Panc1 (cell line): ENCODE measurements around the gene KRT5. TPM values are rescaled to one million over a fixed set of nuclear protein-coding genes. Genes with fewer than 3 reads are reported as not detected.
"Not testable (repeated sequence)": the region's sequence is repeated elsewhere in the genome, so short reads cannot be mapped to it uniquely, and the experiment has no call there.

Experiments used
- ATAC-seq: fragments of 200-7000 bp; cut with Tn5 transposase; 2 replicates; pipeline ENCODE4 v1.9.1; 2020; ENCODE audit warnings: mild to moderate bottlenecking, moderate library complexity
- BruUV-seq: library from RNA; stranded (reverse); fragments of 400-500 nt; replicated peaks from 2 replicates; lab custom pipeline; 2021; lab: Mats Ljungman, UMichigan
- CTCF ChIA-PET: fragments of 300-600 bp; sonication (Branson Sonifier 250); formaldehyde crosslinking; loops from one replicate; lab custom pipeline; 2022; ENCODE audit warnings: antibody characterized with exemption; lab: Charles Lee
- POLR2A ChIA-PET: fragments of 300-600 bp; sonication (Branson Sonifier 250); formaldehyde crosslinking; loops from one replicate; lab custom pipeline; 2022; ENCODE audit warnings: antibody characterized with exemption; lab: Charles Lee
- DNase-seq: peaks from one replicate; pipeline ENCODE4 v3.0.0-alpha.2; 2010; ENCODE audit warnings: low read depth, low spot score
- H3K27ac ChIP-seq: 2 replicates; pipeline ENCODE4 v1.5.1; 2011; ENCODE audit warnings: mild to moderate bottlenecking, low read length, inconsistent platforms
- H3K27me3 ChIP-seq: fragments of 200-500 bp; sonication (Bioruptor generic); 2 replicates; pipeline ENCODE4 v1.6.0; 2014; ENCODE audit warnings: low read length, inconsistent platforms; ENCODE audit not compliant: control insufficient read depth, insufficient read depth
- H3K36me3 ChIP-seq: fragments of 200-500 bp; sonication (Bioruptor generic); 2 replicates; pipeline ENCODE4 v1.5.1; 2014; ENCODE audit warnings: inconsistent platforms, mild to moderate bottlenecking, low read length, moderate library complexity; ENCODE audit not compliant: control insufficient read depth, insufficient read depth
- H3K4me1 ChIP-seq: 2 replicates; pipeline ENCODE4 v1.5.1; 2011; ENCODE audit warnings: inconsistent platforms, mild to moderate bottlenecking, low read length, moderate library complexity; ENCODE audit not compliant: control insufficient read depth, insufficient read depth
- H3K4me3 ChIP-seq, 2 experiments: 2 replicates each; pipeline ENCODE4 v1.5.1; 2011 to 2012; ENCODE audit warnings: low read depth in 2 of 2, low read length in 2 of 2, mild to moderate bottlenecking in 2 of 2, inconsistent platforms in 1 of 2, moderate library complexity in 1 of 2
- H3K9me3 ChIP-seq: fragments of 200-500 bp; sonication (Bioruptor generic); 2 replicates; pipeline ENCODE4 v1.5.1; 2014; ENCODE audit warnings: low read depth, mild to moderate bottlenecking, inconsistent platforms, low read length, moderate library complexity; ENCODE audit not compliant: control insufficient read depth, insufficient read depth
- POLR2AphosphoS5 ChIP-seq: IDR thresholded peaks from 2 replicates; pipeline ENCODE4 v1.6.1; 2012; ENCODE audit warnings: mild to moderate bottlenecking, low read depth, low read length, moderate library complexity
- SIN3A ChIP-seq: IDR thresholded peaks from 2 replicates; pipeline ENCODE4 v1.6.1; 2012; ENCODE audit warnings: low read depth, mild to moderate bottlenecking, low read length, moderate library complexity, borderline replicate concordance; ENCODE audit not compliant: insufficient read depth
- TCF7L2 ChIP-seq: IDR thresholded peaks from 2 replicates; pipeline ENCODE4 v1.6.1; 2011; ENCODE audit warnings: mild to moderate bottlenecking, low read depth, low read length, inconsistent platforms
- in situ Hi-C: cut with HindIII; loops from 2 replicates; pipeline ENCODE4 v1.10.0; 2016; ENCODE audit warnings: low sequenced_read_pairs, low pct_unique_long_range_greater_than_20kb
- intact Hi-C: fragments of 100-400 bp; cut with micrococcal nuclease; formaldehyde crosslinking; loops from one replicate; pipeline ENCODE4 v1.10.0; 2022; ENCODE audit not compliant: unreplicated experiment
- total RNA-seq: library from RNA; stranded (reverse); gene quantifications from one replicate; pipeline ENCODE4 v1.2.1, GENCODE V29; 2021; ENCODE audit not compliant: unreplicated experiment
- TF ChIP-seq, protein P1 (sequence below): fragments of 450-650 bp; IDR thresholded peaks from 2 replicates; pipeline ENCODE4 v1.5.1; 2017; ENCODE audit warnings: mild to moderate bottlenecking
- TF ChIP-seq, protein P2 (sequence below), 2 experiments: IDR thresholded peaks; 2 replicates each; pipeline ENCODE4 v1.6.1; 2011 to 2012; ENCODE audit warnings: low read depth in 2 of 2, control low read depth in 1 of 2, low read length in 1 of 2, mild to moderate bottlenecking in 1 of 2, moderate library complexity in 1 of 2; ENCODE audit not compliant: insufficient read depth in 1 of 2

The KRT5 gene
- total RNA-seq, 1 experiment from 2014 or later = not detected

DNA sequence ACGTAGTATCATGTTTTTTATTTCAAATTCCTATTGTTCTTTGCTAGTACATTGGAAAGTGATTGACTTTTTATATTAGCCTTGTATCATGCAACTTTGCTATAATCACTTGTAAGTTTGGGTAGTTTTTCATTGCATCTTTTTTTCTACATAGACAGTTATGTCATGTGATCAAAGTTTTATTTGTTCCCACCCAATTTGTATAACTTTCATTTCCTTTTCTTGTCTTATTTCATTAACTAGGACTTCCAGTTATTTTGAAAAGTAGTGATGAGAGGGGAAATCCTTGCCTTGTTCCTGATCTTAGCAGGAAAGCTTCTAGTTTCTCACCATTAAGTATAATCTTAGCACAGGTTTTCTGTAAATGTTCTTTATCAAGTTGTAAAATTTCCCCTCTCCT is 17.3 kb downstream of the KRT5 start:
- TF ChIP-seq POLR2AphosphoS5 (no peak), SIN3A (no peak), TCF7L2 (no peak)
- TF ChIP-seq, protein P1, sequence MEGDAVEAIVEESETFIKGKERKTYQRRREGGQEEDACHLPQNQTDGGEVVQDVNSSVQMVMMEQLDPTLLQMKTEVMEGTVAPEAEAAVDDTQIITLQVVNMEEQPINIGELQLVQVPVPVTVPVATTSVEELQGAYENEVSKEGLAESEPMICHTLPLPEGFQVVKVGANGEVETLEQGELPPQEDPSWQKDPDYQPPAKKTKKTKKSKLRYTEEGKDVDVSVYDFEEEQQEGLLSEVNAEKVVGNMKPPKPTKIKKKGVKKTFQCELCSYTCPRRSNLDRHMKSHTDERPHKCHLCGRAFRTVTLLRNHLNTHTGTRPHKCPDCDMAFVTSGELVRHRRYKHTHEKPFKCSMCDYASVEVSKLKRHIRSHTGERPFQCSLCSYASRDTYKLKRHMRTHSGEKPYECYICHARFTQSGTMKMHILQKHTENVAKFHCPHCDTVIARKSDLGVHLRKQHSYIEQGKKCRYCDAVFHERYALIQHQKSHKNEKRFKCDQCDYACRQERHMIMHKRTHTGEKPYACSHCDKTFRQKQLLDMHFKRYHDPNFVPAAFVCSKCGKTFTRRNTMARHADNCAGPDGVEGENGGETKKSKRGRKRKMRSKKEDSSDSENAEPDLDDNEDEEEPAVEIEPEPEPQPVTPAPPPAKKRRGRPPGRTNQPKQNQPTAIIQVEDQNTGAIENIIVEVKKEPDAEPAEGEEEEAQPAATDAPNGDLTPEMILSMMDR = no peak
- TF ChIP-seq, protein P2, sequence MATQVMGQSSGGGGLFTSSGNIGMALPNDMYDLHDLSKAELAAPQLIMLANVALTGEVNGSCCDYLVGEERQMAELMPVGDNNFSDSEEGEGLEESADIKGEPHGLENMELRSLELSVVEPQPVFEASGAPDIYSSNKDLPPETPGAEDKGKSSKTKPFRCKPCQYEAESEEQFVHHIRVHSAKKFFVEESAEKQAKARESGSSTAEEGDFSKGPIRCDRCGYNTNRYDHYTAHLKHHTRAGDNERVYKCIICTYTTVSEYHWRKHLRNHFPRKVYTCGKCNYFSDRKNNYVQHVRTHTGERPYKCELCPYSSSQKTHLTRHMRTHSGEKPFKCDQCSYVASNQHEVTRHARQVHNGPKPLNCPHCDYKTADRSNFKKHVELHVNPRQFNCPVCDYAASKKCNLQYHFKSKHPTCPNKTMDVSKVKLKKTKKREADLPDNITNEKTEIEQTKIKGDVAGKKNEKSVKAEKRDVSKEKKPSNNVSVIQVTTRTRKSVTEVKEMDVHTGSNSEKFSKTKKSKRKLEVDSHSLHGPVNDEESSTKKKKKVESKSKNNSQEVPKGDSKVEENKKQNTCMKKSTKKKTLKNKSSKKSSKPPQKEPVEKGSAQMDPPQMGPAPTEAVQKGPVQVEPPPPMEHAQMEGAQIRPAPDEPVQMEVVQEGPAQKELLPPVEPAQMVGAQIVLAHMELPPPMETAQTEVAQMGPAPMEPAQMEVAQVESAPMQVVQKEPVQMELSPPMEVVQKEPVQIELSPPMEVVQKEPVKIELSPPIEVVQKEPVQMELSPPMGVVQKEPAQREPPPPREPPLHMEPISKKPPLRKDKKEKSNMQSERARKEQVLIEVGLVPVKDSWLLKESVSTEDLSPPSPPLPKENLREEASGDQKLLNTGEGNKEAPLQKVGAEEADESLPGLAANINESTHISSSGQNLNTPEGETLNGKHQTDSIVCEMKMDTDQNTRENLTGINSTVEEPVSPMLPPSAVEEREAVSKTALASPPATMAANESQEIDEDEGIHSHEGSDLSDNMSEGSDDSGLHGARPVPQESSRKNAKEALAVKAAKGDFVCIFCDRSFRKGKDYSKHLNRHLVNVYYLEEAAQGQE (IDR thresholded peaks at IDR 0.05; ENCODE audit: insufficient read depth in 1 of 2, low read depth in 2 of 2, low read length in 1 of 2) = no peak
- H3K4me1 ChIP-seq = no peaks in the 10 kb centered on the region
- BruUV-seq = no TSS peak
- H3K27me3 ChIP-seq = peaks cover 9% of the 10 kb centered on the region
- DNase-seq (no peak), ATAC-seq (no peak)
- H3K4me3 ChIP-seq = no peak overlapping the region
- POLR2A ChIA-PET = no interaction called here
- in situ Hi-C loops (no loop called here), intact Hi-C loops (no loop called here)
- CTCF ChIA-PET = no interaction called here
- H3K36me3 ChIP-seq = no peaks in the 10 kb centered on the region
- no peak overlapping the region for H3K27ac ChIP-seq
- no peaks in the 10 kb centered on the region for H3K9me3 ChIP-seq

DNA sequence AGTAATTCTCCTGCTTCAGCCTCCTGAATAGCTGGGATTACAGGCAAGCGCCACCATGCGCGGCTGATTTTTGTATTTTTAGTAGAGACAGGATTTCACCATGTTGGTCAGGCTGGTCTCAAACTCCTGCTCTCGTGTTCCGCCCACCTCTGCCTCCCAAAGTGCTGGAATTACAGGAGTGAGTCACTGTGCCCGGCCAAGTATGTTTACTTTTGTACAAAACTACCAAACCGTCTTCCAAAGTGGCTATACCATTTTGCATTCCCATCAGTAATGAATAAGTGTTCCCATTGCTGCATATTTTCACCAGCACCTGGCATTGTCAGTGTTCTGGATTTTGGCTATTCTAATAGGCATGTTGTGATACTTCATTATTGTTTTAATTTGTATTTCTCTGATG is 18.7 kb downstream of the KRT5 start:
- intact Hi-C loops (no loop called here), in situ Hi-C loops (no loop called here)
- ChIA-PET POLR2A (no interaction called here), CTCF (no interaction called here)
- Histone ChIP-seq H3K4me3 (no peak overlapping the region), H3K27ac (no peak overlapping the region), H3K9me3 (no peaks in the 10 kb centered on the region), H3K27me3 (peaks cover 9% of the 10 kb centered on the region; the same call in 1 of the 2 replicates), H3K36me3 (no peaks in the 10 kb centered on the region), H3K4me1 (no peaks in the 10 kb centered on the region)
- ATAC-seq = no peak
- DNase-seq = no peak
- TF ChIP-seq SIN3A (no peak), TCF7L2 (no peak)
- TF ChIP-seq, protein P2 (IDR thresholded peaks at IDR 0.05; ENCODE audit: insufficient read depth in 1 of 2, low read depth in 2 of 2, low read length in 1 of 2) = no peak
- TF ChIP-seq, protein P1 = no peak
- BruUV-seq = no TSS peak

DNA sequence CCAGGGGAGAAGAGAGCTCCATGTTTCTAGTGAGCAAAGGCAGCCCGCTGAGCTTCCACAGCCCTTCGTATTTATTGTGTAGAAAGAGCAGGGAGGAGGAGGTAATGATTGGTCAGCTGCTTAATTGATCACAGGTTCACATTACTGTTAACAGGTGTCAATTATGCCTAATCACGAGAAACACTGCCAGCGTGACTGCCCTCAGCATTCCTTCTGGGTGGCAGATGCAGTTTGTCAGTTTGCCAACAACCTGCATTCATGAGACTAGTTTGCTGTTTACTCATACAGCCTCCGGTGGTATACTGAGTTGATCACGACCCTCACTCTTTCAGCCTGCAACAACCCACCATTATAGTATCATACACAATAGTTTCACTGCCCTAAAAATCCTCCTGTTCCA is 19.6 kb downstream of the KRT5 start:
- H3K4me1 ChIP-seq, H3K27me3 ChIP-seq, H3K4me3 ChIP-seq, POLR2A ChIA-PET, CTCF ChIA-PET, BruUV-seq, H3K36me3 ChIP-seq, in situ Hi-C loops, ATAC-seq, H3K27ac ChIP-seq, intact Hi-C loops, H3K9me3 ChIP-seq, DNase-seq: not testable (repeated sequence)
